Testis (tissue), 2 donors: ENCODE data around the gene FAM107B.

Source experiments
- POLR2A ChIP-seq: fragments of 450-650 bp; IDR thresholded peaks from one replicate; pipeline ENCODE4 v1.6.1; 2017; ENCODE audit warnings: antibody characterized with exemption, mild to moderate bottlenecking, moderate library complexity
- TF ChIP-seq, protein P1 (sequence below), 3 experiments: fragments of 450-650 bp in 2 of 3; fragments of 200-600 bp in 1 of 3; sonication (generic) in 1 of 3; IDR thresholded peaks; one replicate each; pipeline ENCODE4 v1.5.1; 2016 to 2019; ENCODE audit warnings: antibody characterized with exemption in 3 of 3, mild to moderate bottlenecking in 2 of 3, moderate library complexity in 1 of 3

GRCh38 chr10:14587540-14588083, 187.1 kb downstream of the FAM107B start:
- no peak for TF ChIP-seq POLR2A
- TF ChIP-seq, protein P1, sequence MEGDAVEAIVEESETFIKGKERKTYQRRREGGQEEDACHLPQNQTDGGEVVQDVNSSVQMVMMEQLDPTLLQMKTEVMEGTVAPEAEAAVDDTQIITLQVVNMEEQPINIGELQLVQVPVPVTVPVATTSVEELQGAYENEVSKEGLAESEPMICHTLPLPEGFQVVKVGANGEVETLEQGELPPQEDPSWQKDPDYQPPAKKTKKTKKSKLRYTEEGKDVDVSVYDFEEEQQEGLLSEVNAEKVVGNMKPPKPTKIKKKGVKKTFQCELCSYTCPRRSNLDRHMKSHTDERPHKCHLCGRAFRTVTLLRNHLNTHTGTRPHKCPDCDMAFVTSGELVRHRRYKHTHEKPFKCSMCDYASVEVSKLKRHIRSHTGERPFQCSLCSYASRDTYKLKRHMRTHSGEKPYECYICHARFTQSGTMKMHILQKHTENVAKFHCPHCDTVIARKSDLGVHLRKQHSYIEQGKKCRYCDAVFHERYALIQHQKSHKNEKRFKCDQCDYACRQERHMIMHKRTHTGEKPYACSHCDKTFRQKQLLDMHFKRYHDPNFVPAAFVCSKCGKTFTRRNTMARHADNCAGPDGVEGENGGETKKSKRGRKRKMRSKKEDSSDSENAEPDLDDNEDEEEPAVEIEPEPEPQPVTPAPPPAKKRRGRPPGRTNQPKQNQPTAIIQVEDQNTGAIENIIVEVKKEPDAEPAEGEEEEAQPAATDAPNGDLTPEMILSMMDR (IDR thresholded peaks at IDR 0.05) = no peak
